GM21576 (cell line): Measurements from ENCODE around the gene FBXO38.

Experiments used
- ATAC-seq: cut with Tn5 transposase; IDR thresholded peaks from one replicate; pipeline ENCODE4 v1.9.1; 2021; ENCODE audit warnings: mild to moderate bottlenecking, moderate library complexity; ENCODE audit not compliant: unreplicated experiment

The FBXO38 gene

DNA sequence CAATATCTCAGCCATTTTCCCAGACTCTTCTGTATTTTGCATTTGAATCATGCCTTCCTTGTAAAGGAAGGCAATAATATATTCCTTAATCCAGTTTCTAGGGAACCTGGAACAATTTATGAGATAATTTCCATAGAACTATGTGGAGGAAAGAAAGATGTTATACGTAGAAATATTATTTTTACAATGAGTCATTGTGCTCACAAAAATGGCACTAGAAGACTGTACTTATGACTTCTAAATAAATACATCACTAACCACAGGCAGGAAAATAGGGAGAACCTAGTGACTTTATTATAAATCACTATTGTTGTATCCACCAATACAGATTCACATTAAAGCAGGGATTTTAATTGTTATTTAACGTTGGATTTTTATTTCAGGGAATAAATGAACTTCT, 87.6 kb downstream of the FBXO38 start:
- no peak for ATAC-seq

DNA sequence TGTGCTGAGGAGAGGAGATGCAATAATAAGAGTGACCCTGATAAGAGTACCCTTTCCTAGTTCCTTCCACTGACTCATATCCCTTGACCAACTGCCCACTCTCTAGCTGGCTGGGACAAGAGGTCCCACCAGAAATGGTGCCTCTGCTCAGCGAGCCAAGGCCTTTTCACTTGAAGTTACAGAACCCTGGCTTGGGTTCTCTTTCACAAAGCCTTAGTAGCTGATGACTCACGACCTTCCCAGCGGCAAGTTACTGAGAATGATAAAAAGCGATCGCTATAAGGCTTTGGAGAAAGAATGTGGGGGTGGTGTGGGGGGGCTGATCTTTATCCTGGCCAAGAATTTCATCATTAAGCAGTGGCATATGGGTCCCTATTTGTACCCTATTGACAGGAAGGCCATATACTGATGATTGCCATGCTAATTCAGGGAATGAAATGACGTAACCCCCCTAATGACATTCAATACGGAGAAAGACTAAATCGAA, 90.3 kb downstream of the FBXO38 start:
- ATAC-seq, result no peak

DNA sequence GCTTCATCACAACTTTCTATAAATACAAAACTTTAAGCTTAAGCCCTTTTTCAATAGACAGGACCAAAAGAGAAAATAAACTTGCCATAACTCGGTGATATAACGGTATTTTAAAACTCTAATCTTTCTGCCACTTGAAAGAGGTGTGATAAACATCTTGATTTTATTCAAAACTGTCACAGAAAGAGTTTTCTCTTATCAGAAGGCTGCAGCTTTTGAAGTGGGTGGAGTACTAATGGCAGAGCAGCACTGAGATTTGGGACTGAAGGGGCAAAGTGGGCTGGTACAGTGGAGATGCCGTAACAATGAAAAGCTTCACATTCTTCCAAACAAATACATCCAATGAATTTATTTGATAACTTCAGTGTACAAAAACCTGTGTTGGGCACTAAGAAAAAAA, 92.5 kb downstream of the FBXO38 start:
- ATAC-seq, result no peak

DNA sequence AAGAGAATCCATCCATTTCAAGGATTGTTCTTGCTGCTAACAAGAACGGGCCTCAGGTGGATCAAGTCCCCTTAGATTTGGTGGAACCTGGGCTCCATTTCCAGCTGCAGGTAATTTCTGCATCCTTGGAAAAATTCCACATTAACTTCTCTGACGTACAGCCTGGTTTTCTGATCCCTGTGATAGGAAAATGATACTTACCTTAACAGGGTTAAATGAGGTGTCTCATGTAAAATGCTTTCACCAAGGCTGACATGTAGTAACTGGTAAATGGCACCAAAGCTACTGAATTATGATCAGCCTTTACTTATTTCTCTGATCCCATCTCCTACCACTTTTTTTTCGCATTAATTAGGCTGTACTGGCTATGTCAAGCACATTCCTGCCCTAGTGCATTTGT, 93.7 kb downstream of the FBXO38 start:
- no peak for ATAC-seq

DNA sequence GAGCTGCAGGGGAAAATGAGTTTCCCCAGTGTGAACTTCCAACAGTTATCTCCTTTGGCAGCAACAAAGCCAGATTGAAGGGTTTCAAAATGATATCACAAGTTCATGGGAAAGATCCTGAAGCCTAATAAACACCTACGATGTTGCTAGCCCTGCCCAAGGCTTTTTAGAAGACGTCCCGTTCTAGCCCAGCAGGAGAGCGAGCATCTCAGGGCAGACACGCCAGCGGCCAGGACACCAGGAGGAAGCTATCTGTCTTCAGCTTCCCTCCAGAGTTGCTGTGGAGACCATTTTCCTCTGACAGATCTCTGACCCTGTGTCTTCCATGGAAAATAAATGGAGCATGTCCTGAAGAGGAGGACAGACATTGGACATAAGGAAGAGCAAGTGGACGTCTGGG, 98.4 kb downstream of the FBXO38 start:
- no peak for ATAC-seq

DNA sequence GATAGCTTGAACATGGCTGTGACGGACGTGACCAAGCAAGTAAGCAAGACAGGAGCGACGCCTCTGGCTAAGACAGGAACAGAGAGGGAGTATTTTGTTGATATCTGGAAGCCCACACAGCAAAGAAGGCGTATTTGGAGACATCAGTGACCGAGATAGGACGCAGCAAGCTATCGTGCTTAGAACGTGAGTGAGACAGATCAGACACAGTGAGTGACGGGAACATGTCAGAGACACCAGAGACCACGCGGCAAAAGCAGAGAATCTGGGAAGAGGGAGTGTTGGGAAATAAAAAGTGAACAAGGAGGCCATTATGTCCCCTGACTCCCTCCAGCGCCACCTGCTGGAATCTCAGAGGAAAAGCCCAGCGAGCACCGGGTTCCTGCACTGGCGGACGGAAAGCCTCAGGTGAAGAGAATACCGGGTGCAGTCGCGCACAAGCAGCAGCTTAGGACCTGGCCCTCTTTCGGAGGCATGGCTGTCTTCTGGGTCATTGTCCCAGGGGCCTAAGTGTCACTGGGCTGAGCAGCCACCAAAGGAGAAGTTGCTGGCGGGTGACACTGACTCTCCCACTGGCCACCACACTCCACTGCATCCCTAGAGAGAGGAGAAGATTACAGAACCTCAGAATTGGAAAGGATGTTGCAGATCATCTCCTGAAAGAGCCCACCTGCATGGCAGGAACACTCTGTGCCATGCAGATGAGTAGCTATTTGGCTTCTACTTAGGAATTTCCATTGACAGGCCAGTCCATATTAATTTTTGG, 99.1 kb downstream of the FBXO38 start:
- peak; percentile 76 for ATAC-seq

DNA sequence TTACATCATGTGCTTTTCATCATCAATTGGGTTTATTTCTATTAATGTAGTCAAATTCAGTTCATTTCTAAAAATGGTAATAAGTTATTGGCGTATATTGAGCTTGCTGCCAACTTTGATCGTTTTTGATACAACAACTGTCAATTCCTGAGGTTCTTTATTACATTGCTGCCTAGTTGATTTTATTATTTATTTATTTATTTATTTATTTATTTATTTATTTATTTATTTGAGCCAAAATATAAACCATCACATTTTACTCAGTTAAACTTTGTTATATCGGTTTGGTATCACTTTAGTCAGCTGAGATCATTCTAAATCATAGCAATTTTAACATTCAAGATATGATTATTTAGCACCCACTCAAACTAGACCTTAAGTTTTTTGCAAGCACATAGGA, 100.0 kb downstream of the FBXO38 start:
- no peak for ATAC-seq

DNA sequence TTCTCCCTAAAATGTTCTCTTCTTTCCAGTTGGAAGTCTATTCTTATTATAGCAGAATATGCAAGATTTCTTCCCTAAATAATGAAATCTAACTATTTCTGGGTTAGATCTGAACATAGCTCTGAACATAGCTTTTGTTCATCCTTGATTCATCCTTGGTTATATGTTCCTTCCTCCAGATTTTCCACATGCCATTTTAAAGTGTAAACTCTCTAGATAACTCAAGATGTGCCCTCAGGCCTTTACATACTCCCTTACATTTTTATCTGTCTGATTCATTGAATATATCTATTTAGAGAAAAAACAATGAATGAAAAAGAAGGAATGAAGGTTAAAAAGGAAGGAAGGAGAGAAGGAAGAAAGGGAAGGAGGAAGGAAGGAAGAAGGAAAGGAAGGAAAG, 100.9 kb downstream of the FBXO38 start:
- no peak for ATAC-seq

- ATAC-seq, result no peak
Measured at GRCh38 chr5:148486456-148486855, 102.7 kb downstream of the FBXO38 start.

GRCh38 chr5:148488757-148489156, 105.0 kb downstream of the FBXO38 start:
- no peak for ATAC-seq

GRCh38 chr5:148491015-148491792, 107.4 kb downstream of the FBXO38 start:
- ATAC-seq, result no peak

DNA sequence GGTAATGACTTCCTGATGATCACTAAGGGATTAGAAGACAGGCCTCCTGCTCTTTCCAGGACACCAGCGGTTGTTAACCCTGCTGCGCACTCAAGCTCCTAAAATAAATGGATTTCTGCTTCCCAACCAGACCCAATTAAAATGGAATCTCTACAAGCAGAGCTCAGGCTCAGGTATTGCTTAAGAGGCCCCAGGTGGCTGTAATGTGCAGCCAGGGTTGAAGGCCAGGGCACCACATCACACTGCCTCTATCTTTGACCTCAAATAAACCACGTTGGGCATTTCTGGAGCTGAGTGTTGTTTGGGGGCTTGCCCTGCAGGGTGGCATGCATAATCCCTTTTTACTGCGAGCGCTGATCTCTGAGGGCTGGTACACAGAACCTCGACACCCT, 108.0 kb downstream of the FBXO38 start:
- ATAC-seq, result no peak

- no peak for ATAC-seq
Measured at GRCh38 chr5:148492351-148492750, 108.6 kb downstream of the FBXO38 start.
